HG03139 (cell line): ENCODE results near the gene DAPK3.
"Not testable (repeated sequence)": the region's sequence is repeated elsewhere in the genome, so short reads cannot be mapped to it uniquely, and the experiment has no call there.

Experiments used
- ATAC-seq: cut with Tn5 transposase; IDR thresholded peaks from one replicate; pipeline ENCODE4 v1.9.1; 2021; ENCODE audit not compliant: unreplicated experiment

Gene DAPK3

GRCh38 chr19:3955688-3956087 lies 15.2 kb downstream of the DAPK3 start:
- ATAC-seq = no peak

- ATAC-seq = not testable (repeated sequence)
Observed at GRCh38 chr19:3955276-3955675, 15.6 kb downstream of the DAPK3 start.

DNA sequence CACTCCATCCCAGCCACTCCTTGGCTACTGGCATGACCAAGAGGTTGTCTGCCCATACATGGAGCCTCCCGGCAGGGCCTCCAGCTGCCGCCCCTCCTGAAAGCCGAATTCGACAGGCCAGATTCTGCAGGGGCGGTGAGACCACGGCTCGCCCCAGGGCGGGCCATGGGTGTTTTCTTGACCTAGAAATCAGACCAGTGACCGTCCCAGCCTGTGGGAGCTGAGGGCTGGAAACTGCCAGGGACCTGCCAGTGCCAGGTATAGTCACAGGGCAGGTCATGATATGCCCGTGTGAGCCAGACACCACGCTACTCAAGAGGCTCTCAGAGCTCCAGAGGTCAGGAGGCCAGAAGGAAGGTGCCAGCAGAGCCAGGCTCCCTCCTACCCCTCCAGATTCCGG lies 16.8 kb downstream of the DAPK3 start:
- no peak for ATAC-seq

DNA sequence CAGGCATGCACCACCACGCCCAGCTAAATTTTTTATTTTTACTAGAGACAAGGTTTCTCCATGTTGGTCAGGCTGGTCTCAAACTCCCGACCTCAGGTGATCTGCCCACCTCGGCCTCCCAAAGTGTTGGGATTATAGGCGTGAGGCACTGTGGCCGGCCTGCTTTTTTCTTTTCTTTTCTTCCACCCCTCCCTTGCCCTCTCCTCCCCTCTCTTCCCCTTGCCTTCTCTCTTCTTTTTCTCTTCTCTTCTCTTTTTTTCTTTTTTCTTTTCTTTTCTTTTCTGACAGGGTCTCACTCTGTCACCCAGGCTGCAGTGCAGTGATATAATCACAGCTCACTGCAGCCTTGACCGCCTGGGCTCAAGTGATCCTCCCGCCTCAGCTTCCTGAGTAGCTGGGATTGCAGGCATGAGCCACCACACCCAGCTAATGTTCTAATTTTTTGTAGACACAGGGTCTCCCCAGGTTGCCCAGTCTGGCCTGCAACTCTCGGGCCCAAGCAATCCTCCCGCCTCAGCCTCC lies 18.1 kb downstream of the DAPK3 start:
- ATAC-seq = not testable (repeated sequence)

- no peak for ATAC-seq
Observed at GRCh38 chr19:3950871-3951861, 19.7 kb downstream of the DAPK3 start.

DNA sequence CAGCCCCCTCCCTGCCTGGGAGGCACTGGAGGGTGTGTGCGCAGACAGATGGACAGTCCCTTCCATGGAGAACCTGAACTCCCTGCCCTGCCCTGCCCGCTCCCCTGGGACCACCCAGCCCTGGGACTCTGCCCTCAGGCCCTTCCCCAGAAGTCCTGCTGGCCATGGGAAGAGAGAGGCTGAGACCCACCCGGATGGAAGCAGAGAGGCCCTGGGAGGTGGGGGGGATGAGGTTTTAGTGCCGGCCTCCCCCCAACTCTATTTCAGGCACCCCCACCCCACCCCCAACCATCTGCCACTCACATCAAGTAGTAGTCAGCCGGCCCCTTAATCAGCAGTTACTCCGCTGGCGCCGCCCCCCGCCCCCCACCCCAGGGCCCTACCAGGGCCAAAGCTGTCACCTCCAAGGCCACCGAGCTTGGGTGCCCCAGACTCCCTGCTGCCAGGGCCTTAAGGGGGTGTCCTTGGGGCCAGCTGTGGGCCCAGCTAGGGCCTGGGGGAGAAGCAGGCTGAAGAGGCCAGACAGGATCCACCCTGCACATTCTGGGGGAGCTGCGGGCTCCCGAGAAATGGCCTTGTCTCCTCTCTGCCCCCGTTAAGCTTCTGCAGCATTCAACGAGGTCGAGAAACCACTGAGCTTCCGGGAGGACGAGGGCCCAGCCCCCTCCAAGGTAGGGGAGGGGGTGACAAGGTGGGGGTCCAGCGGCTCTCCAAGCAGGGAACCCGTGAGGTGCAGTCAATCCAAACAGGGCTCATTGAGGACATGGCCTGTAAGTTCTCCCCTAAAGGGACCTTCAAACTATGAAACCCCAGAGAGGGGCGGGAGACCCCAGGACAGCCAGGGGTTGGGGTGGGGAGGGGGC lies 20.7 kb downstream of the DAPK3 start:
- ATAC-seq = no peak

DNA sequence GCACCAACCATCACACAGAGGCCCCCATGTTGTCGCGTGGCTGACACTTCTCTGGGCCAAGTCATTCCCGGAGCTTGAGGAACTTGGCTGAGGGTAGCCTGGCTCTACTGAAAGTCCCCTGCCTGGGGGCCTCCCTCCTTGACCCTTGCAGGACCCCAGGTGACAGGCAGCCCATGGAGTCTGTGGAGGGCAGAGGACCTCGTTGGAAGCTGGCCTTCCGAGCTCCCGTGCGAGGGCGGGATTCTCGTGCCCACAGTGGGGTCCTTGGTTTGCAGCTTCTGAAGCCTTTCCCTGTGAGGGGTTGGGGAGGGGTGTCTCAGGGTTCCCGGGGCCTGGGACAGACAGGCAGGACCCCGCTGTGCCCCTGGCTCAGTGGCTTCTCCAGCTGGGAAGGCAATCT lies 21.6 kb downstream of the DAPK3 start:
- ATAC-seq = no peak

- not testable (repeated sequence) for ATAC-seq
Observed at GRCh38 chr19:3947316-3947933, 23.5 kb downstream of the DAPK3 start.

DNA sequence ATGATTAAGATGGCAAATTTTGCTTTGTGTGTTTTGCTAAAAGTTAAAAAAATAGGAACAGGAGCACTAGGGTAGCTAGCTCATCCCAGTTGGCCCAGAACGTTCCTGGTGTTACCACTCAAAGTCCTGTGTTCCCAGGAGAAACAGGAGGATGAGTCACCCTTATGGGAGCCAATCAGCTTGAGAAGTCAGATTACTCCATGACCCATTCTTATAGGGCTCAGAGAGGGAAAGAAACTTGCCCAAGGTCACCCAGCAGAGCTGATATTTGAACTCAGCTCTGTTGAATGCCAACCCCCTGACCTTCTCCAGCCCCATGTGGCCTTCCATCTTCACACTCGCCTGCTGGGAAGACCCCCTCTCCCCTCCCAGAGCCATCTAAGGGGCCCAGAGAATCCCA lies 25.1 kb downstream of the DAPK3 start:
- ATAC-seq = no peak

GRCh38 chr19:3944018-3944721 lies 26.7 kb downstream of the DAPK3 start:
- no peak for ATAC-seq

DNA sequence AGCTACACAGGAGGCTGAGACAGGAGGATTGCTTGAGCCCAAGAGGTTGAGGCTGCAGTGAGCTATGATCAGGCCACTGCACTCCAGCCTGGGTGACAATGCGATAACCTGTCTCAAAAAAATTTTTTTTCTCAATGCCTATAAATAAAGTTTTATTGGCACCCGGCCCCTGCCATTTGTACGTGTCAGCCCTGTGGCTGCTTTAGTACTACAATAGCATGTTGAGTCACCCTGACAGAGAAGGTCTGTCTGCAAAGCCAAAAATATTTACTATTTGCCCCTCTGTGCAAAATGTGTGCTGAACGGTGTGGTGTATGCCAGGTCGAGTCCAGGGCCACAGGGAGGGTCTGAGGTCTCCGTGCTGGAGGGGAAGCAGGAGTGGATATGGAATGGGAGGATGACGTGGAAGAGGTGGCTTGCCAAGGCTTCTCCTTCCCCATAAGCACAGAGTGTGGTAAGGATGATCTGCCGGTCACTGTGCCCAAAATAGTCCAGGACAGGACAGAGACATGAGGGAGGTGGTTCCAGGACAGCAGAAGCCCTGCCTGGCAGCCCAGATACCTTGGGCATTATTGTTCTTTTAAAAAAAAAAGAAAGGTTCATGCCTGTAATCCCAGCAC lies 28.0 kb downstream of the DAPK3 start:
- no peak for ATAC-seq

GRCh38 chr19:3938300-3938950 lies 32.5 kb downstream of the DAPK3 start:
- ATAC-seq = not testable (repeated sequence)

DNA sequence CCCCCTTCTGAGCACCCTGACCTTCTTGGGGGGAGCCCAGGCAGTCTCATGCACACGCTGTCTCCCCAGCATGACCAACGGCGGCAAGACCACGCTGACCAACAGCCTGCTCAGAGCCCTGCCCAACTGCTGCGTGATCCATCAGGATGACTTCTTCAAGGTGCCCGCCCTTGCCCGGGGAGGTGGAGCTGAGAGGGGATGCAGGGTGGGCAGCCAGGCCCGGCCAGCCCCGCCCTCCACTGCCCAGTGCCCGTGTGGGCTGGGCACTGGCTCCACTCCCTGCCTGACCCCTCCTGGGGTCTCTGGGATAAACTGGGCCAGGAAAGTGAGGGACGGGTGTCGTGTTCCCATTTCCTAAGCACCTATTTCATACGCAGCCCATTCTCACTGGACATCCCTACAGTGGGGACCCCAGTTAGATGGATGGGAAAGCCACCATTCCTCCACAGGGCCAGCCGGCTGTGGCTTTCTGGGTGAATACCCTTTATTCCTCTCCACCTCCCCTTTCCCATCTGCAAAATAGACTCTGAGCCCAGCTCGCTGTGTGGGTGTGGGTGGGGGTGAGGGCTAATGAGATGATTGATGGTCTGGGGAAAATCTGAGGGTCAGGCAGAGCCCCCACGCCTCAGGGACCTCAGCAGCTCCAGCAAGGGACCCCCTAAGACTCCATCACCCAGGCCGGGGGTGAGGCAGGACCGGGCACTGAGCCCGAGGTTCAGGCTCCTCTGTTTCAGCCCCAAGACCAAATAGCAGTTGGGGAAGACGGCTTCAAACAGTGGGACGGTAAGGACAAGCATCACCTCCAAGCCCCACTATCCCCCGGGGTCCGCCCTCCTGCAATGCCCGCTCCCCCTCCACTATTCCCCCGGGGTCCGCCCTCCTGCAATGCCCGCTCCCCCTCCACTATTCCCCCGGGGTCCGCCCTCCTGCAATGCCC lies 34.1 kb downstream of the DAPK3 start:
- no peak for ATAC-seq

DNA sequence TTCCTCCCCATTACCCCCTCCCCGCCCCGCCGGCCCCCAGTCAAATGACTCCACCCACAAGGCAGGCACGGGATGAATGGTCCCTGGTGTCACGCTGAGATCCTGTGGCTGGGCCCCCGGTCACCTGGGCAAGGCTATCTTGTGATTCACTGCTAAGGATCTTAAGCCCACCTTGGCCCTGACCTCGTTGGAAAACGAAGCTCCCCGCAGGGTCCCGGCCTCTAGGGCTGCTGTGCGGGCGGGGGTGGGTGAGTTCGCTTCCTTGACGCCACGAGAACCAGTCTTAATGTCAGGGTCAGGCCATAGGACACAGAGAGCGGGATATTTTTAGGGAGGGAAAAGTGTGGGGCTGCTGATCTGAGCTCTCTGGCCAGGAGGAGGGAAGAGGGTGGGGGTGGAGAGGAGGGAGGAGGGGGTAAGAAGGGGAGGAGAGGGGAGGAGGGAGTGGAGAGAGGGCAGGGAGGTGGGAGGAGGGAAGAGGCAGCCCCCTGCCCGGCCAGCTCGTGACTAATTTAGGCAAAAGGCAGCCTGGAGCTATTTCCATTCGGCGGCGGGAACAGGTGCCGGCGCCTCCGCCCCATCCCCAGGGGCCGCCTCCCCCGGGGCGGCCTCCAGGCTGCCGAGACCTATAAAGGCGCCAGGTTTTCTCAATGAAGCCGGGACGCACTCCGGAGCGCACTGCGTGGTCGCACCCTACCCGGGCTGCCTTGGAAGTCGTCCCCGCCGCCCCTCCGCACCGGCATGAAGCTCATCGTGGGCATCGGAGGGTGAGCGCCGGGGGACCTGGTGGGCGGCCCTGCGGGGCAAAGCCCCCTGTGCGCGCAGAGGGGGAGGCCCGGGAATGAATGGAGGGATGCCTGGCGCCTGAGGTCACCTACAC lies 37.7 kb downstream of the DAPK3 start, which contains the start of gene NMRK2:
TSS of gene NMRK2 (plus strand) at position 139 of the 880 bp plus-strand sequence. CDS start at position 742, 603 bp downstream.
- ATAC-seq = no peak

- no peak for ATAC-seq
Observed at GRCh38 chr19:3931041-3931440, 39.9 kb downstream of the DAPK3 start.

GRCh38 chr19:3923912-3924311 lies 47.0 kb downstream of the DAPK3 start:
- ATAC-seq = no peak

DNA sequence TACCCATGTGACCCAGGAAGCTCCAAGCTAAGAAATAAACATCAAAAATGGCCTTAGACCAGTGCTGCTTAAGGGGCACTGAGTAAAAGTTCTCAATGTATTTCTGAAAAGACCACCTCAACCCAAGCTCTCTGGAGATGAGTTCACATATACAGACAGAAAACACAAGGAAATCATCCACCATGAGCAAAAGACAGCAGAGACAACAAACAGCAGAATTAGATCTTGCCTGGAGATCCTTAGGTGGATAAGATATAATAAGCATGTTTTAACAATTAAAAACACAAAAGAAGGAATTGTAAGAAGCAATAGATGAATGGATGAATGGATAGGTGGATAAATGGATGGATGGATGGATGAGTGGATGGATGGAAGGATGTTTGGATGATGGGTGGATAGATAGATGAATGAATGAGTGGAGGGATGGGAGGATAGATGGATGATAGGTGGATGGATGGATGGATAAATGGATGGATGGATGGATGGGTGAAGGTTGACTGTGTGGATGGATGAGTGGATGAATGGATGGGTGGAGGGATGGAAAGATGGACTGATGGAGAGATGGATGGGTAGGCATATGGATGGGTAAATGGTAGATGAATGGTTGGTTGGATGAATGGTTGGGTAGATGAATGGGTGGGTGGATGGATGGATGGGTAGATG lies 47.7 kb downstream of the DAPK3 start:
- no peak for ATAC-seq
